ENCODE data around the gene CLIP1. TPM values are rescaled to one million over a fixed set of nuclear protein-coding genes. Genes with fewer than 3 reads are reported as not detected.

The CLIP1 gene
- total RNA-seq, 2 experiments from 2014 or later = 11.2 to 25.6 TPM

- H2AFZ ChIP-seq (ENCODE audit: low read length) = no peak overlapping the region
- ChIA-PET POLR2A (no interaction called here), CTCF (ENCODE audit: unreplicated experiment) (no interaction called here)
- no peak overlapping the region for H3K27ac ChIP-seq (ENCODE audit: low read depth, low read length, poor library complexity, severe bottlenecking)
- H3K4me1 ChIP-seq (ENCODE audit: insufficient read depth, low read length, poor library complexity, severe bottlenecking) = peaks cover 9% of the 10 kb centered on the region
- TF ChIP-seq EZH2phosphoT487 (IDR thresholded peaks at IDR 0.05; ENCODE audit: borderline replicate concordance, low read depth, low read length) (no peak), CTCF (conservative IDR thresholded peaks at IDR 0.05; ENCODE audit: low read length) (no peak)
- DNase-seq (ENCODE audit: low spot score) = peak; percentile 17
- H3K36me3 ChIP-seq (ENCODE audit: insufficient read depth, low read length) = no peaks in the 10 kb centered on the region
- H3K9me2 ChIP-seq (ENCODE audit: insufficient read depth, low read length) = no peaks in the 10 kb centered on the region
- no peak overlapping the region for H3K4me3 ChIP-seq (ENCODE audit: low read depth, low read length, poor library complexity, severe bottlenecking)
- no peaks in the 10 kb centered on the region for H3K9me3 ChIP-seq (ENCODE audit: low read length)
- H3K79me2 ChIP-seq (ENCODE audit: insufficient read depth, low read depth, low read length) = no peaks in the 10 kb centered on the region
- H3K4me2 ChIP-seq (ENCODE audit: low read length) = no peak overlapping the region
- no peaks in the 10 kb centered on the region for H4K20me1 ChIP-seq (ENCODE audit: insufficient read depth, low read length)
- BruUV-seq (replicated peaks) = no TSS peak
- intact Hi-C loops (cut with micrococcal nuclease; ENCODE audit: unreplicated experiment) = no loop called here
Measured at GRCh38 chr12:122310626-122311333, 111.7 kb downstream of the CLIP1 start.

- no TSS peak for BruUV-seq (replicated peaks)
- no peak overlapping the region for H2AFZ ChIP-seq (ENCODE audit: low read length)
- no peaks in the 10 kb centered on the region for H4K20me1 ChIP-seq (ENCODE audit: insufficient read depth, low read length)
- intact Hi-C loops (cut with micrococcal nuclease; ENCODE audit: unreplicated experiment) = no loop called here
- no peaks in the 10 kb centered on the region for H3K9me3 ChIP-seq (ENCODE audit: low read length)
- CTCF ChIA-PET (ENCODE audit: unreplicated experiment) = no interaction called here
- TF ChIP-seq EZH2phosphoT487 (IDR thresholded peaks at IDR 0.05; ENCODE audit: borderline replicate concordance, low read depth, low read length) = no peak
- no peak for TF ChIP-seq CTCF (conservative IDR thresholded peaks at IDR 0.05; ENCODE audit: low read length)
- H3K4me3 ChIP-seq (ENCODE audit: low read depth, low read length, poor library complexity, severe bottlenecking) = no peak overlapping the region
- no peak for DNase-seq (ENCODE audit: low spot score)
- H3K36me3 ChIP-seq (ENCODE audit: insufficient read depth, low read length) = no peaks in the 10 kb centered on the region
- H3K79me2 ChIP-seq (ENCODE audit: insufficient read depth, low read depth, low read length) = no peaks in the 10 kb centered on the region
- no peak overlapping the region for H3K27ac ChIP-seq (ENCODE audit: low read depth, low read length, poor library complexity, severe bottlenecking)
- H3K9me2 ChIP-seq (ENCODE audit: insufficient read depth, low read length) = no peaks in the 10 kb centered on the region
- peaks cover 9% of the 10 kb centered on the region for H3K4me1 ChIP-seq (ENCODE audit: insufficient read depth, low read length, poor library complexity, severe bottlenecking)
- no peak overlapping the region for H3K4me2 ChIP-seq (ENCODE audit: low read length)
- POLR2A ChIA-PET = no interaction called here
Measured at GRCh38 chr12:122309564-122310121, 112.8 kb downstream of the CLIP1 start.

GRCh38 chr12:122308811-122309210, 113.7 kb downstream of the CLIP1 start:
- Histone ChIP-seq H3K4me3 (ENCODE audit: low read depth, low read length, poor library complexity, severe bottlenecking) (no peak overlapping the region), H3K27ac (ENCODE audit: low read depth, low read length, poor library complexity, severe bottlenecking) (no peak overlapping the region), H3K4me2 (ENCODE audit: low read length) (no peak overlapping the region), H3K4me1 (ENCODE audit: insufficient read depth, low read length, poor library complexity, severe bottlenecking) (peaks cover 9% of the 10 kb centered on the region), H3K36me3 (ENCODE audit: insufficient read depth, low read length) (no peaks in the 10 kb centered on the region), H4K20me1 (ENCODE audit: insufficient read depth, low read length) (no peaks in the 10 kb centered on the region), H3K9me3 (ENCODE audit: low read length) (no peaks in the 10 kb centered on the region), H2AFZ (ENCODE audit: low read length) (no peak overlapping the region), H3K79me2 (ENCODE audit: insufficient read depth, low read depth, low read length) (no peaks in the 10 kb centered on the region), H3K9me2 (ENCODE audit: insufficient read depth, low read length) (no peaks in the 10 kb centered on the region)
- intact Hi-C loops (cut with micrococcal nuclease; ENCODE audit: unreplicated experiment) = no loop called here
- no TSS peak for BruUV-seq (replicated peaks)
- no peak for TF ChIP-seq EZH2phosphoT487 (IDR thresholded peaks at IDR 0.05; ENCODE audit: borderline replicate concordance, low read depth, low read length)
- TF ChIP-seq CTCF (conservative IDR thresholded peaks at IDR 0.05; ENCODE audit: low read length) = no peak
- ChIA-PET POLR2A (no interaction called here), CTCF (ENCODE audit: unreplicated experiment) (no interaction called here)
- DNase-seq (ENCODE audit: low spot score) = no peak
